HG03342 (cell line): Measurements from ENCODE around the gene CLIC3.

Source experiments
- ATAC-seq: cut with Tn5 transposase; IDR thresholded peaks from one replicate; pipeline ENCODE4 v1.9.1; 2021; ENCODE audit warnings: mild to moderate bottlenecking, moderate library complexity; ENCODE audit not compliant: unreplicated experiment

CLIC3 gene

GRCh38 chr9:137018761-137019559 lies 22.6 kb upstream of the CLIC3 start:
- ATAC-seq = no peak

DNA sequence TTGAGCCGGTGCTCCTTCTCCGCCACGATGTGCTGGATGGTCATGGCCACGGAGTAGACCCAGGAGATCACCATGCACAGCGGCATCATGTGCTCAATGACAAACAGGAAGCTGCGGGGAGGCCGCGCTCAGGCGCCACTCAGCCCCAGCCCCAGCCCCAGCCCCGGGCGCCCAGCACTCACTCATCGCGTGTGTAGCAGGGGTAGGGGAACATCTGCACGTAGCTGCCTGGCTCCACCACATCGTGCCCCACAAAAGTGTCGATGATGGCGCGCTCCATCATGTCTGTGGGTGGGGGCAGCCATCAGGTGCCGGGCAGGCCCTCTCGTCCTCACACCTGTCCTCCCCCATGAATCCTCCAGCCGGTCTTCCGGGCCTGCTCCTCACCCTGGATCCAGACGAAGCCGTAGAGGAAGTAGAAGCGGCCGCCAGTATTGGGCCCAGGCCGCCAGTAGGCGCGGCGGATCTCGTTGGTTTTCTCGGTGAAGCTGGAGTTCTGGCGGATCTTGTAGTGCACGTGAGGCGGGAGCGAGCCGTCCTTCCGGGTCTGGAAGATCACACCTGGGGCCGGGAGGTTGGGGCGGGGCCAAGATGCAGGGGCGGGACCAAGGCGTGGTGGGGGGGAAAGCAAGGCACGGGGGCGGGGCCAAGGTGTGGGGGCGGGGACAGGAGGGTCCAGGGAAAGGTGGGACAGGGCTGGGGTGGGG lies 21.6 kb upstream of the CLIC3 start:
- no peak for ATAC-seq

DNA sequence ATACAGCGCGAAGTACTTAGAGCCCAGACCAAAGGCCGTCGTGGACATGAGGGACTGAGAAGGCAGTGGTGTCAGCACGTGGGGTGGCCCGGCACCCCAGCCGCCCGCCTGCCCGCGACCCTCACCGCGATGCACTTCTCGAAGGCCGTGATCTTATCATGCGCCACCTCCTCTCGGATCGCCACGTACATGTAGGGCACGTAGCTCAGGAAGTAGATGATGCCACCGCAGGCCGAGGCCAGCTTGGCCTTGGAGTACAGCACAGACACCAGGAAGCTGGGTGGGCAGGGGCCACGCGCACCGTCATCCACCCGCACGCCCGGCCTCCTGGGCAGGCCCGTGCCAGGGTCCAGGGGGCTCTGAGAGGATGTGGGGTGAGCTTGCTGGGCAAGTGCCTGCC lies 20.7 kb upstream of the CLIC3 start:
- ATAC-seq = no peak

GRCh38 chr9:137016436-137016835 lies 20.1 kb upstream of the CLIC3 start:
- ATAC-seq = no peak

DNA sequence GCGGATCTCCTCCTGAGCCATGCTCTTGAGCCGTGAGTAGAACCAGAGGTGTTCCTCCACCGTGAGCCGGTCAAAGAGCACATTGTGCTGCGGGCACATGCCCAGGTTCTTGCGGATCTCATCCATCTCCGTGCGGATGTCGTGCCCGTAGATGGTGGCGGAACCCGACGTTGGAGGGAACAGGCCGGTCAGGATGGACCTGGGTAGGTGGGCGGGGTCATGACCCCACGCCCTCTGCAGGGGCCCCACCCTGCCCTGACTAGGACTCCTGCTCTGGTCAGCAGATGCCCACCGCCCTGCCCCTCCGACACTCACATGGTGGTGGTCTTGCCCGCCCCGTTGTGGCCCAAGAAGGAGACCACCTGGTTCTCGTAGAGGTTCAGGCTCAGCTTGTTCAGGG lies 19.6 kb upstream of the CLIC3 start:
- ATAC-seq = no peak

GRCh38 chr9:137015540-137015930 lies 19.2 kb upstream of the CLIC3 start:
- ATAC-seq = no peak

DNA sequence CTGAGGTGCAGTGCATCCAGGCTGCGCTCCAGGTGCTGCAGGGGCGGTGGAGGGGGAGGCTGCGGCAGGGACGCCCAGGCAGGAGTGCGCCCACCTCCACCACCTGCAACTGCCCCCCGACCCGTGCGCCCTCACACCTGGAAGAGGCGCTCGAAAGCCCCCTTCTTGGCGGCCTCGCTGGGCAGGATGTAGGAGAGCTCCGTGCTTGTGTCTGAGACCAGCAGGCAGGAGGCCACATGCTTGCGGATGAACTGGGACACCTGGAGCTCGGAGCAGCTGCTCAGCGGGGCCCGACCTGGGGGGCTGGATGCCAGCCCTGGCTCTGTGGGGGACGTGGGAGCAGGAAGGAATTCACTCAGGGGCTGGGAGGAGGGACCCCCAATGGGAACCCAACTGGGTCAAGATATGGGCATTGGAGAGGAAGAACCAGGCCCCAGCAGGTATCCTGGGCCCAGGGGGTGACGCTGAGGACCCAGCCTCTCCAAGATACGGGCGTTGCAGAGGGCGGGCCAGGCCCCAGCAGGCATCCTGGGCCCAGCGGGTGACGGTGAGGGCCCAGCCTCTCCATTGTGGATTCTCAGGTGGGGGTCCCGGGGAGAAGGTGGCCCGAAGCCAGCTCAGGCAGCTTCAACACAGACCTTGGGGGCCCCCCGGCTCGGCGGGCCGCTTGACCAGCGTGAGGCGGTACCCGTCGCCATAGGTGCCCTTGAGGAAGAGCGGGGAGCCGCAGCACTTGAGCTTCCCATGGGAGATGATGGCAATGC lies 18.6 kb upstream of the CLIC3 start:
- ATAC-seq = no peak

GRCh38 chr9:137014166-137014565 lies 17.8 kb upstream of the CLIC3 start:
- no peak for ATAC-seq

DNA sequence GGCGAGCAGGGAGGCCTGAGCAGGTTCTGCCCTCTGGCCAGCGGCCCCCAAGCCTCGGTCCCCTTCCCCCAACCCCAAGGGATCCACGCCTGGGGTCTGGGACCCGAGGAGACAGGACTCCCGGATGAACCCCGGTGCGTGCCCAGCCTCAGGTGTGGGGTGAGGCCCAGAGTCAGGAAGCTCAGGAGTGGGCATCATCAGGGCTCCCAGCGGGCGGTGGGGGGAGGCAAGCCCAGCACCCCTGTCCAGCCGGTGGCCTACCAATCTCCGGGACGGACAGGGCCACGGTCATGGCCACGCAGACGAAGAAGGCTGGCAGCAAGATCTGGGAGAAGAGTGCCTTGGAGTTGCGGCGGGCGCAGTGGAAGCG lies 17.2 kb upstream of the CLIC3 start:
- no peak for ATAC-seq

DNA sequence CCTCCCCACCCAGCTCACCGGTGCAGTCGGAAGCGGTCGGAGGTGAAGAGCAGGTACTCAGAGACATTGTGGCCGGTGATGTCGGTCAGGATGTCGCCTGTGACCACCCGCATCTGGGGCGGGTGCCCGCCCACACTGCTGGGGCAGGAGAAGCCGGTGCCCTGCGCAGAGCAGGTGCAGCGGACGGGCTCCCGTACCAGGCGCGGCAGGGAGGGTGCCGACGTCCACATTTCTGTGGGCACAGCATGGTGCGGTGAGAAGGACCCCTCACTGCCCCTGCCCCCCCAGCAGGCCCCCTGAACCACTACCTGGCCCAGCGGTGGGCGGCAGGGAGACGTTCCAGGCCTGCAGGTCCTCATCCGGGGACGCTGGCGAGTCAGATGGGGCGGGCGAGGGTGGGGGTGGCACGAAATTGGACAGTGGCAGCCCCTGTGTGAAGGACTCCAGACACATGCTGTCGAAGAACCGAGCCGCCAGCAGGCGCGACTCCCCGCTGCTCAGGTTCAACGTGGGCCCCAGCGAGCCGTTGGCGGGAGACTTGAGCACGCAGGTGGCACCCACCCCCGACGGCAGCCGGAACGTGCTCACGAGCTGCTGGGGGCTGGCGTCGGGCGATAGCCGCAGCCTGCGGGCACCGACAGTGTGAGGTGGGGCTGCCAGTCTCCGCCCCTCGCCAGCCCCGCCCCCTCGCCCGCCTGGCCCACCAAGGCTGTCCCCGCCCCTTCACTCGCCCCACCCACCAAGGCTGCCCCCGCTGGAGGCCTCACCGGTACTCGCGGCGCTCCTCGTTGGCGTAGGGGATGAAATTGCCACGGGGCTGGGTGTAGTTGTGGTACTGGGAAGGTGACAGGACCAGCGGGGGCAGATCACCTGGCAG lies 16.6 kb upstream of the CLIC3 start:
- ATAC-seq = no peak

DNA sequence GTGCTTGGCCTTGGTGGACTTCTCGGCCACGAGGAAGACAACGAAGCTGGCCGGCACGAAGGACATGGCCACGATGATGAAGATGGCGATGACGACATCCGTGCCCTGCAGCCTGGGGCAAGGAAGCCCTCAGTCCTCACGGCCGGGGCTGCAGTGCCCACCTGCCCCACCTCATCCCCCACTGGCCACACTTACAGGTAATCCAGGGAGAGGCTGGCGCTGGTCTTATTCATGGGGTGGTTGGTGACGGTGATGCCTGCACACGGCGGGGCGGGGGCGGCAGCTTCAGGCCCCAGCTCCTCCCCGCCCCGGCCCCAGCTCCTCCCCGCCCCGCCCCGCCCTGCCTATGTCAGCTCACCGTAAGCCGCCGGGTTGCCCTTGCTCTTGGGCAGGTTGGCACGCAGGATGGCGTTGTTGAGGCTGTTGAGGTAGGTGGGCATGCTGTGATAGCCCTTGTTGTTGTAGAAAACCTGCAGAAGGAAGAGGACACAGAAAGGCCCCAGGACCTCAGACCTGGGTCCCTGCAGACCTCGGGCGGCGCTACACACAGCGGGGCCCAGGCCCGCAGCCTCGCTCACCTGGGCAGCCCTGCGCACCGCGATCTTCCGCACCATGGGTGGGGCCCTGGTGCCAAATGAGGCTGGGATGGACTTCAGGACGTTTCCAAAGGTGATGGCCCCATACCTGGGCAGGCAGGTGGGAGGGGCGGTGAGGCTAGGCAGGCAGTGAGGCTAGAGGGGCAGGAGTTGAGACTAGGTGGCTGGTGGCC lies 15.7 kb upstream of the CLIC3 start:
- ATAC-seq = no peak

- ATAC-seq = no peak
These were observed 14.8 kb upstream of the CLIC3 start for GRCh38 chr9:137011156-137011555.

- no peak for ATAC-seq
These were observed 13.8 kb upstream of the CLIC3 start for GRCh38 chr9:137009938-137010732.

GRCh38 chr9:137009217-137009616 lies 12.8 kb upstream of the CLIC3 start:
- ATAC-seq = no peak

- no peak for ATAC-seq
These were observed 11.9 kb upstream of the CLIC3 start for GRCh38 chr9:137008312-137008711.

DNA sequence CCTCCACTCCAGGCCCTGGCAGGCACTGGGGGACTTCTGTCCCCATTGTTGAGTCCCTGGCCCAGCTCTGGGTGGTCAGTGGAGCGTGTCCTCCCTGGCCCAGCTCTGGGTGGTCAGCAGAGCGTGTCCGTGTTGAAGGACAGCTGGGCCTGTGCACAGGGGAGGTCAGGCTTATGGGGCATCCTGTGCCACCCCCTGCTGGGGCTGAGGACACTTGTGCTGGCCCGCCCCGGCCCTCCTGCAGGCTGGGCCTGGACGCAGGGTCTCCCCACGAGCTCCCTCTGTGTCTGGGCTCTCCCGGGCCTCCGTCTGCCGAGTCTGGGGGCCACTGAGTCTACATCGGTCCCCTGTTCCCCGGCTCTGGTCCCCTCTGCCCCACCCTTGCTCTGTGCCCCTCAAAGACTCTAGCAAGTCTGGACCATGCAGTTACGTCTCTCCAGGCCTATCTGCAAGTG lies 11.5 kb upstream of the CLIC3 start:
- no peak for ATAC-seq

DNA sequence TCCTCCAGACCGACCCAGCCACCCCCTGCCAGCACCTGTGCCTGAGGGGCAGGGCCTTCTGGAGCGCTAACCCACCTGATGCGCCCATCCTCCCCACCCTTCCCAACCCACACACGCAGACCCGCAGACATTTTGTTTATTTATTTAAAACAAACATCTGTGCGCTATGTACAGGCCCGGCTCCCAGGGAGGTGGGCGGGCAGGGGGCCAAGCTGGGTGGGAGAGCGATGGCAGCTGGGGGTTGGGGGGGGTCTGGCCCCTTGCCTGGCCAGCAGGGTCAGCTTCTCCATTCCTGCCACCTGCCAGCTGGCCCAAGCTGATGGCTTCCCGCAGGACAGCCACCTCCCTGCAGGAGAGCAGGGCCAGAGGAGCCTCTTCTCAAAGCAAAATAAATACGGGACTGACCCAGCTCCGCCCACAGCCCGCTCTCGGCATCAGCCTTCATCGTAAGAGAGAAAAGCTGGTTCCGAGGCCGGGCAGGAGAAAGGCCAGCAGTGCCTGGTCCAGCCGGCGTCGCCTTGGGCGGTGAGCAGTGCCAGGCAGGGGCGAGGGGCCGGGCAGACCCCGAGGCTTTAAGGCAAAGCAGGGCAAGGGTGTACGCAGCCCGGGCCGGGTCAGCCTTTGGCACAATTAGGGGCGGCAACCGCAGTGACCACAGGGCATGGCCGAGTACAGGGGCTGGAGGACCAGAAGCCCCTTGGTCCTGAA lies 10.9 kb upstream of the CLIC3 start:
- no peak for ATAC-seq

- no peak for ATAC-seq
These were observed 10.0 kb upstream of the CLIC3 start for GRCh38 chr9:137006116-137007003.
